Osteoblast (primary cell): Measurements from ENCODE around the gene PLA2R1. TPM values are rescaled to one million over a fixed set of nuclear protein-coding genes. Genes with fewer than 3 reads are reported as not detected.
A peak's percentile ranks its signal among the peaks of the same experiment; 100 is the strongest.
"Not testable (repeated sequence)": the region's sequence is repeated elsewhere in the genome, so short reads cannot be mapped to it uniquely, and the experiment has no call there.

Experiments used
- DNase-seq: peaks from one replicate; pipeline ENCODE4 v3.0.0; 2011; ENCODE audit warnings: low spot score, mixed read lengths; ENCODE audit not compliant: insufficient read length; ENCODE audit errors: missing footprints
- H2AFZ ChIP-seq: 2 replicates; pipeline ENCODE4 v1.6.0; 2011; ENCODE audit warnings: mild to moderate bottlenecking, low read length
- H3K27ac ChIP-seq: 2 replicates; pipeline ENCODE4 v1.5.1; 2011; ENCODE audit warnings: mild to moderate bottlenecking, low read depth, low read length, moderate library complexity
- H3K27me3 ChIP-seq: 2 replicates; pipeline ENCODE4 v1.6.0; 2012; ENCODE audit warnings: mild to moderate bottlenecking, control low read depth, inconsistent platforms, low read length, moderate library complexity; ENCODE audit not compliant: insufficient read depth
- H3K36me3 ChIP-seq: 2 replicates; pipeline ENCODE4 v1.5.1; 2011; ENCODE audit warnings: mild to moderate bottlenecking, low read length, control low read depth, moderate library complexity; ENCODE audit not compliant: insufficient read depth
- H3K4me1 ChIP-seq: 2 replicates; pipeline ENCODE4 v1.5.1; 2011; ENCODE audit warnings: mild to moderate bottlenecking, low read length, control low read depth, moderate library complexity; ENCODE audit not compliant: insufficient read depth
- H3K4me2 ChIP-seq: 2 replicates; pipeline ENCODE4 v1.6.0; 2011; ENCODE audit warnings: mild to moderate bottlenecking, low read length; ENCODE audit not compliant: insufficient read depth
- H3K4me3 ChIP-seq: fragments of 200-600 bp; sonication (generic); 3 replicates; pipeline ENCODE4 v1.5.1; 2012; ENCODE audit warnings: mild to moderate bottlenecking, low read length, inconsistent platforms; ENCODE audit not compliant: insufficient read depth
- H3K79me2 ChIP-seq: 2 replicates; pipeline ENCODE4 v1.6.0; 2012; ENCODE audit warnings: mild to moderate bottlenecking, low read length, control low read depth, inconsistent platforms; ENCODE audit not compliant: insufficient read depth
- H3K9me3 ChIP-seq: 2 replicates; pipeline ENCODE4 v1.5.1; 2011; ENCODE audit warnings: low read depth, low read length, control low read depth
- H4K20me1 ChIP-seq: 2 replicates; pipeline ENCODE4 v1.6.0; 2012; ENCODE audit warnings: mild to moderate bottlenecking, low read length, control low read depth; ENCODE audit not compliant: insufficient read depth
- CTCF ChIP-seq: IDR thresholded peaks from 2 replicates; pipeline ENCODE4 v1.5.1; 2011; ENCODE audit warnings: mild to moderate bottlenecking, low read depth, low read length, moderate library complexity; ENCODE audit errors: extremely low read depth
- total RNA-seq: library from RNA; depleted of rRNA; stranded (reverse); fragments of >200 nt; gene quantifications from 2 replicates; pipeline ENCODE4 v1.2.3, GENCODE V29; 2012

The PLA2R1 gene
- total RNA-seq, 1 donor: 19.9 TPM

GRCh38 chr2:159968279-159968900 is 94.0 kb downstream of the PLA2R1 start:
- Histone ChIP-seq H3K4me1 (no peaks in the 10 kb centered on the region), H3K4me2 (no peak overlapping the region), H3K27me3 (no peaks in the 10 kb centered on the region), H2AFZ (no peak overlapping the region), H3K9me3 (no peaks in the 10 kb centered on the region), H3K79me2 (no peaks in the 10 kb centered on the region), H3K36me3 (no peaks in the 10 kb centered on the region), H3K27ac (no peak overlapping the region), H3K4me3 (no peak overlapping the region), H4K20me1 (no peaks in the 10 kb centered on the region)
- peak; percentile 61 for TF ChIP-seq CTCF
- peak; percentile 30 for DNase-seq

DNA sequence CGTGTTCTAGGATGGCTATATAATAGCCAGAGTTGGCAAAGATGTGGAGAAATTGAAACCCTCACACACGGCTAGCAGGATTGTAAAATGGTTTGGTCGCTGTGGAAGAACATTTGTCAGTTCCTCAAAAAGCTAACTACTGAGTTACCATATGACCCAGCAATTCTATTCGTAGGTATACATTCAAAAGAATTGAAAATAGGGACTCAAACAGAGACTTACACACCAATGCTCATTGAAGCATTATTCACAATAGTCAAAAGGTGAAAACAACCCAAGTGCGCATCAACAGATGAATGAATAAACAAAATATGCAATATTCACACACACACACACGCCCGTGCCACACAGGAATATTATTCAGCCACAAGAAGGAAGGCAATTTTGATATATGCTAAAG is 98.7 kb downstream of the PLA2R1 start:
- no peaks in the 10 kb centered on the region for H3K27me3 ChIP-seq
- no peak overlapping the region for H2AFZ ChIP-seq
- H3K27ac ChIP-seq: no peak overlapping the region
- H3K9me3 ChIP-seq: no peaks in the 10 kb centered on the region
- DNase-seq: no peak
- TF ChIP-seq CTCF: no peak
- no peak overlapping the region for H3K4me2 ChIP-seq
- peaks cover 16% of the 10 kb centered on the region for H3K4me1 ChIP-seq
- H3K36me3 ChIP-seq: no peaks in the 10 kb centered on the region
- no peaks in the 10 kb centered on the region for H3K79me2 ChIP-seq
- no peak overlapping the region for H3K4me3 ChIP-seq
- no peaks in the 10 kb centered on the region for H4K20me1 ChIP-seq

DNA sequence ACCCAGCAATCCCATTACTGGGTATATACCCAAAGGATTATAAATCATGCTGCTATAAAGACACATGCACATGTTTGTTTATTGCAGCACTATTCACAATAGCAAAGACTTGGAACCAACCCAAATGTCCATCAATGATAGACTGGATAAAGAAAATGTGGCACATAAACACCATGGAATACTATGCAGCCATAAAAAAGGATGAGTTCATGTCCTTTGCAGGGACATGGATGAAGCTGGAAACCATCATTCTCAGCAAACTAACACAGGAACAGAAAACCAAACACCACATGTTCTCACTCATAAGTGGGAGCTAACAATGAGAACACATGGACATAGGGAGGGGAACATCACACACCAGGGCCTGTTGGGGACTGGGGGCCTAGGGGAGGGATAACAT is 99.9 kb downstream of the PLA2R1 start:
- DNase-seq, H3K36me3 ChIP-seq, H2AFZ ChIP-seq, H3K27ac ChIP-seq, H3K9me3 ChIP-seq, H3K79me2 ChIP-seq, H3K4me2 ChIP-seq, H3K27me3 ChIP-seq, H4K20me1 ChIP-seq, H3K4me3 ChIP-seq: not testable (repeated sequence)
- peaks cover 16% of the 10 kb centered on the region for H3K4me1 ChIP-seq

DNA sequence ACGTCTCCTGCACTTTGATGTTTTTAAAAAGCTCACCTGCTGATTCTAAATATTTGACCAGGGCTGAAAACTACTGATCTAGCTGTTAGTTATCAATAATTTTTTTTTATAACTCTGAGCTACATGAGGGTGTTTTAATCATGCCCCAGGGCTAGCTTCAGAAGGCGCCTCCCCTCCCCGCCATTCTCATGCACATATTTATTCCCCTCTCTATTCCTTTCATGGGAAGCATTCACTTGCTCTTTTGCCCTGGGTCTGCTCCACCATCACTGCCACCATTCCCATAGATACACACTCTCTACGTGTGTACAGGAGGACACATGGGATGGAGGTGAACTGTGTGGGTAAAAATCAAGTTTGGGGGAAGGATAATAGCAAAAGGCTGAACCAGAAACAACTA is 101.0 kb downstream of the PLA2R1 start:
- DNase-seq: no peak
- Histone ChIP-seq H3K36me3 (no peaks in the 10 kb centered on the region), H4K20me1 (no peaks in the 10 kb centered on the region), H3K79me2 (no peaks in the 10 kb centered on the region), H3K27ac (no peak overlapping the region), H2AFZ (no peak overlapping the region), H3K4me1 (peaks cover 16% of the 10 kb centered on the region), H3K4me2 (no peak overlapping the region), H3K9me3 (no peaks in the 10 kb centered on the region), H3K27me3 (no peaks in the 10 kb centered on the region), H3K4me3 (no peak overlapping the region)
- no peak for TF ChIP-seq CTCF
